B cell (primary cell): ENCODE measurements around the gene LITAF. TPM values are rescaled to one million over a fixed set of nuclear protein-coding genes. Genes with fewer than 3 reads are reported as not detected.

Experiments
- ATAC-seq: fragments of 200-7000 bp; cut with Tn5 transposase; one replicate; pipeline ENCODE4 v1.10.0; 2021; ENCODE audit warnings: low read depth, mild to moderate bottlenecking, moderate number of reproducible peaks, moderate library complexity
- CTCF ChIA-PET: fragments of 350-600 bp; sonication (Branson Sonifier 250); formaldehyde crosslinking; loops from one replicate; lab custom pipeline; 2021; ENCODE audit warnings: antibody characterized with exemption, inconsistent platforms; lab: Charles Lee
- POLR2A ChIA-PET: fragments of 350-600 bp; sonication (Branson Sonifier 250); formaldehyde crosslinking; loops from one replicate; lab custom pipeline; 2021; ENCODE audit warnings: antibody characterized with exemption; lab: Charles Lee
- DNase-seq: peaks from one replicate; pipeline ENCODE4 v3.0.0; 2013
- H2AFZ ChIP-seq: 2 replicates; pipeline ENCODE4 v1.6.1; 2012; ENCODE audit warnings: mild to moderate bottlenecking, low read depth, low read length; ENCODE audit not compliant: insufficient read depth, poor library complexity, severe bottlenecking
- H3K27ac ChIP-seq, 2 donors: 1 replicate in 1 of 2; 2 replicates in 1 of 2; pipeline ENCODE4 v1.5.1; 2012 to 2013; ENCODE audit warnings: low read length in 2 of 2, mild to moderate bottlenecking in 2 of 2, moderate library complexity in 1 of 2
- H3K27me3 ChIP-seq, 4 experiments: fragments of 200-600 bp in 1 of 4; sonication (generic) in 1 of 4; replicated peaks in 1 of 4; 1 replicate in 2 of 4; 2 replicates in 2 of 4; pipeline versions ENCODE4 v1.6.1 to v1.7.0; 2013 to 2016; ENCODE audit warnings: low read length in 3 of 4, mild to moderate bottlenecking in 2 of 4, mixed read lengths in 1 of 4, moderate library complexity in 1 of 4; ENCODE audit not compliant: insufficient read depth in 4 of 4, control insufficient read depth in 3 of 4; ENCODE audit errors: control extremely low read depth in 1 of 4
- H3K36me3 ChIP-seq, 2 experiments: replicated peaks in 1 of 2; 1 replicate in 1 of 2; 2 replicates in 1 of 2; pipeline versions ENCODE4 v1.6.1 to v1.7.1; 2013; ENCODE audit warnings: low read length in 1 of 2; ENCODE audit not compliant: insufficient read depth in 2 of 2, control insufficient read depth in 1 of 2; ENCODE audit errors: control extremely low read depth in 1 of 2, extremely low read depth in 1 of 2
- H3K4me1 ChIP-seq, 2 donors: fragments of 200-600 bp in 1 of 2; sonication (generic) in 1 of 2; 1 replicate in 1 of 2; 2 replicates in 1 of 2; pipeline versions ENCODE4 v1.5.1 to v1.6.1; 2013 to 2017; ENCODE audit warnings: low read length in 2 of 2; ENCODE audit not compliant: control insufficient read depth in 2 of 2, insufficient read depth in 2 of 2
- H3K4me2 ChIP-seq: replicated peaks from 2 replicates; pipeline ENCODE3; 2012; ENCODE audit warnings: mild to moderate bottlenecking, low read depth, low read length; ENCODE audit not compliant: poor library complexity, severe bottlenecking
- H3K4me3 ChIP-seq, 5 experiments: fragments of 200-600 bp in 1 of 5; sonication (generic) in 1 of 5; 1 replicate in 3 of 5; 2 replicates in 2 of 5; pipeline versions ENCODE4 v1.5.1 to v1.7.0; 2011 to 2016; ENCODE audit warnings: low read length in 4 of 5, mild to moderate bottlenecking in 4 of 5, low read depth in 2 of 5, control low read depth in 1 of 5, moderate library complexity in 1 of 5; ENCODE audit not compliant: insufficient read depth in 1 of 5; ENCODE audit errors: control extremely low read depth in 1 of 5, extremely low read depth in 1 of 5
- H3K79me2 ChIP-seq: fragments of 200-600 bp; sonication (generic); one replicate; pipeline ENCODE4 v1.6.0; 2016; ENCODE audit warnings: low read length; ENCODE audit not compliant: control insufficient read depth, insufficient read depth
- H3K9ac ChIP-seq: fragments of 200-600 bp; sonication (generic); 2 replicates; pipeline ENCODE4 v1.6.1; 2017; ENCODE audit warnings: mild to moderate bottlenecking, low read length, moderate library complexity
- H3K9me3 ChIP-seq, 3 donors: one replicate each; pipeline versions ENCODE4 v1.6.1 to v1.7.1; 2013; ENCODE audit warnings: low read length in 2 of 3; ENCODE audit not compliant: control insufficient read depth in 2 of 3, insufficient read depth in 1 of 3; ENCODE audit errors: control extremely low read depth in 1 of 3
- H4K20me1 ChIP-seq: 2 replicates; pipeline ENCODE4 v1.6.0; 2012; ENCODE audit warnings: mild to moderate bottlenecking, low read length; ENCODE audit not compliant: insufficient read depth, control insufficient read depth, poor library complexity, severe bottlenecking
- H3K27ac Mint-ChIP-seq: one replicate; pipeline ENCODE4 v1.8.0; 2021; ENCODE audit warnings: mixed read lengths
- H3K27me3 Mint-ChIP-seq: one replicate; pipeline ENCODE4 v1.8.0; 2021; ENCODE audit warnings: mixed read lengths
- H3K4me1 Mint-ChIP-seq: one replicate; pipeline ENCODE4 v1.8.0; 2021; ENCODE audit warnings: mixed read lengths
- H3K4me3 Mint-ChIP-seq: one replicate; pipeline ENCODE4 v1.8.0; 2021; ENCODE audit warnings: mixed read lengths
- H3K9me3 Mint-ChIP-seq: one replicate; pipeline ENCODE4 v1.8.0; 2022; ENCODE audit warnings: mixed read lengths; ENCODE audit not compliant: insufficient read depth
- CTCF ChIP-seq: fragments of 200-600 bp; IDR thresholded peaks from one replicate; pipeline ENCODE4 v1.8.0; 2022; ENCODE audit warnings: antibody characterized with exemption, mild to moderate bottlenecking
- EZH2 ChIP-seq: IDR thresholded peaks from 2 replicates; pipeline ENCODE4 v1.6.1; 2012; ENCODE audit warnings: borderline replicate concordance, low read depth, mild to moderate bottlenecking, moderate library complexity, low read length; ENCODE audit not compliant: insufficient read depth, poor library complexity, severe bottlenecking
- WGBS: methylation state at CpG from one replicate; pipeline ENCODE4 v1.1.5; 2013; ENCODE audit warnings: missing lambda C conversion rate; ENCODE audit not compliant: insufficient coverage; 5-methylcytosine and 5-hydroxymethylcytosine counted together
- intact Hi-C: fragments of 100-400 bp; cut with micrococcal nuclease; formaldehyde crosslinking; loops from one replicate; pipeline ENCODE4 v1.10.0; 2022
- polyA plus RNA-seq: library from polyadenylated mRNA; depleted of rRNA; stranded (reverse); fragments of >200 nt; gene quantifications from 2 replicates; pipeline ENCODE4 v1.2.3, GENCODE V29; 2012
- total RNA-seq, 2 donors: library from RNA; stranded (reverse); fragments of 120-200 nt in 1 of 2; gene quantifications; 1 replicate in 1 of 2; 2 replicates in 1 of 2; pipeline versions ENCODE4 v1.2.3 to v1.2.4, GENCODE V29; 2013 to 2022

Gene LITAF
- total and polyA plus RNA-seq, 2 donors (not counting 1 experiment from before 2014, with no cell fraction given) = 93.6 to 125 TPM

- no peak overlapping the region for H3K4me3 ChIP-seq
- ChIA-PET CTCF (interaction anchor here (2.2 to 6.0 kb wide), 2 partner anchors 10 to 14 kb away, joined by 7 to 27 read pairs; no protein-coding TSS in a partner anchor), POLR2A (interaction anchor here (1.0 kb wide), 1 partner anchor 11 kb away, joined by 3 read pairs; no protein-coding TSS in a partner anchor)
- H3K9me3 ChIP-seq = peaks cover 0 to 14% (median 9%) of the 10 kb centered on the region in 3 donors
- H3K27ac ChIP-seq = peak overlapping the region in 1 of 2 donors; percentile 6
- H3K27me3 Mint-ChIP-seq = no peaks in the 10 kb centered on the region
- peak overlapping the region; percentile 2 for H3K4me2 ChIP-seq
- no peaks in the 10 kb centered on the region for H3K79me2 ChIP-seq
- no CpG with 5 or more reads among the region's 1 CpG for WGBS
- H3K4me1 ChIP-seq = peaks cover 0 to 8% of the 10 kb centered on the region in 2 donors
- TF ChIP-seq EZH2 (no peak), CTCF (no peak)
- DNase-seq = no peak
- H2AFZ ChIP-seq = no peak overlapping the region
- ATAC-seq = no peak
- intact Hi-C loops = no loop called here
- H3K36me3 ChIP-seq = no peaks in the 10 kb centered on the region
- H3K27ac Mint-ChIP-seq = no peak overlapping the region
- peaks cover 15% of the 10 kb centered on the region for H3K4me1 Mint-ChIP-seq
- H4K20me1 ChIP-seq = no peaks in the 10 kb centered on the region
- H3K27me3 ChIP-seq = no peaks in the 10 kb centered on the region
- no peak overlapping the region for H3K9ac ChIP-seq
- no peak overlapping the region for H3K4me3 Mint-ChIP-seq
- H3K9me3 Mint-ChIP-seq = peaks cover 5% of the 10 kb centered on the region
Measured at GRCh38 chr16:11521055-11521454, 65.7 kb downstream of the LITAF start.

- peak overlapping the region; percentile 2 for H3K4me2 ChIP-seq
- H3K9me3 ChIP-seq = peaks cover 0 to 14% (median 9%) of the 10 kb centered on the region in 3 donors
- POLR2A ChIA-PET = interaction anchor here (0.7 kb wide), 1 partner anchor 628 kb away, joined by 10 read pairs; no protein-coding TSS in a partner anchor
- TF ChIP-seq CTCF (no peak), EZH2 (no peak)
- 76% methylated on average over 6 of the region's 10 CpGs for WGBS
- Mint-ChIP-seq H3K4me3 (no peak overlapping the region), H3K9me3 (peaks cover 5% of the 10 kb centered on the region), H3K27ac (peak overlapping the region; percentile 63), H3K4me1 (peaks cover 15% of the 10 kb centered on the region), H3K27me3 (no peaks in the 10 kb centered on the region)
- H3K27me3 ChIP-seq = no peaks in the 10 kb centered on the region
- H3K9ac ChIP-seq = no peak overlapping the region
- H3K27ac ChIP-seq = no peak overlapping the region
- H2AFZ ChIP-seq = no peak overlapping the region
- H3K79me2 ChIP-seq = no peaks in the 10 kb centered on the region
- DNase-seq = peak; percentile 55
- H4K20me1 ChIP-seq = no peaks in the 10 kb centered on the region
- no peaks in the 10 kb centered on the region for H3K36me3 ChIP-seq
- H3K4me1 ChIP-seq = peaks cover 0 to 8% of the 10 kb centered on the region in 2 donors
- CTCF ChIA-PET = interaction anchor here (0.8 to 6.0 kb wide), 3 partner anchors 10 to 557 kb away, joined by 3 to 27 read pairs (median 7); no protein-coding TSS in a partner anchor
- ATAC-seq = peak; percentile 80
- H3K4me3 ChIP-seq = no peak overlapping the region
- intact Hi-C loops = no loop called here
Measured at GRCh38 chr16:11520442-11520841, 66.3 kb downstream of the LITAF start.
